NCI-H2227 (cell line): Measurements from ENCODE around the gene PHKA1.
"Not testable (repeated sequence)": the region's sequence is repeated elsewhere in the genome, so short reads cannot be mapped to it uniquely, and the experiment has no call there.

Source experiments
- DNase-seq: peaks from one replicate; lab custom pipeline; 2025; ENCODE audit not compliant: unreplicated experiment; lab: John Stamatoyannopoulos, UW

The PHKA1 gene

GRCh38 chrX:72713599-72714477 lies at the start of gene PHKA1:
TSS of gene PHKA1 (minus strand) at chrX:72714306. CDS start at chrX:72713880, 426 bp downstream.
- peak; percentile 63 for DNase-seq

GRCh38 chrX:72760454-72760853 lies 46.3 kb upstream of the PHKA1 start:
- DNase-seq: not testable (repeated sequence)

- DNase-seq: not testable (repeated sequence)
These were observed 34.4 kb upstream of the PHKA1 start for GRCh38 chrX:72748545-72748944.

- DNase-seq: not testable (repeated sequence)
These were observed 31.4 kb upstream of the PHKA1 start for GRCh38 chrX:72745546-72745945.

GRCh38 chrX:72735561-72735960 lies 21.5 kb upstream of the PHKA1 start:
- no peak for DNase-seq

GRCh38 chrX:72733636-72734035 lies 19.5 kb upstream of the PHKA1 start:
- not testable (repeated sequence) for DNase-seq

GRCh38 chrX:72727846-72728245 lies 13.7 kb upstream of the PHKA1 start:
- DNase-seq: no peak

- DNase-seq: no peak
These were observed 2.7 kb upstream of the PHKA1 start for GRCh38 chrX:72716766-72717165.

- no peak for DNase-seq
These were observed 1.4 kb upstream of the PHKA1 start for GRCh38 chrX:72715546-72715945.

GRCh38 chrX:72714478-72714916 lies 391 bp upstream of the PHKA1 start:
- peak; percentile 65 for DNase-seq

- no peak for DNase-seq
These were observed 976 bp downstream of the PHKA1 start for GRCh38 chrX:72713130-72713529.

- DNase-seq: no peak
These were observed 1.9 kb downstream of the PHKA1 start for GRCh38 chrX:72712094-72712755.

GRCh38 chrX:72705814-72706213 lies 8.3 kb downstream of the PHKA1 start:
- DNase-seq: no peak

- DNase-seq: no peak
These were observed 9.0 kb downstream of the PHKA1 start for GRCh38 chrX:72705111-72705510.

- DNase-seq: no peak
These were observed 19.9 kb downstream of the PHKA1 start for GRCh38 chrX:72694170-72694569.

- no peak for DNase-seq
These were observed 20.6 kb downstream of the PHKA1 start for GRCh38 chrX:72693477-72693876.

GRCh38 chrX:72687396-72687795 lies 26.7 kb downstream of the PHKA1 start:
- DNase-seq: no peak

- DNase-seq: no peak
These were observed 28.2 kb downstream of the PHKA1 start for GRCh38 chrX:72685810-72686456.

- DNase-seq: no peak
These were observed 29.1 kb downstream of the PHKA1 start for GRCh38 chrX:72685018-72685417.

GRCh38 chrX:72683631-72684030 lies 30.5 kb downstream of the PHKA1 start:
- no peak for DNase-seq

GRCh38 chrX:72676465-72676864 lies 37.6 kb downstream of the PHKA1 start:
- DNase-seq: no peak

GRCh38 chrX:72673951-72674350 lies 40.2 kb downstream of the PHKA1 start:
- DNase-seq: not testable (repeated sequence)
